DND-41 (cell line): ENCODE data around the gene TULP4.
"Not testable (repeated sequence)": the region's sequence is repeated elsewhere in the genome, so short reads cannot be mapped to it uniquely, and the experiment has no call there.

Experiments
- ATAC-seq: fragments of 200-7000 bp; cut with Tn5 transposase; 3 replicates; pipeline ENCODE4 v1.9.1; 2021; ENCODE audit warnings: low read depth; ENCODE audit not compliant: insufficient read depth
- DNase-seq: peaks from one replicate; pipeline ENCODE4 v3.0.0-alpha.2; 2020
- H2AFZ ChIP-seq: 2 replicates; pipeline ENCODE4 v1.6.0; 2012; ENCODE audit warnings: low read depth, low read length
- H3K27ac ChIP-seq: 2 replicates; pipeline ENCODE4 v1.5.1; 2012; ENCODE audit warnings: low read length, inconsistent platforms
- H3K27me3 ChIP-seq: fragments of 200-600 bp; sonication (generic); 2 replicates; pipeline ENCODE4 v1.6.0; 2012; ENCODE audit warnings: low read length, mild to moderate bottlenecking, inconsistent platforms; ENCODE audit not compliant: insufficient read depth, poor library complexity
- H3K36me3 ChIP-seq: 2 replicates; pipeline ENCODE4 v1.5.1; 2012; ENCODE audit warnings: low read length, inconsistent platforms; ENCODE audit not compliant: insufficient read depth
- H3K4me1 ChIP-seq: 2 replicates; pipeline ENCODE4 v1.5.1; 2012; ENCODE audit warnings: mild to moderate bottlenecking, low read length; ENCODE audit not compliant: insufficient read depth
- H3K4me2 ChIP-seq: 2 replicates; pipeline ENCODE4 v1.6.0; 2012; ENCODE audit warnings: mild to moderate bottlenecking, moderate library complexity, low read length, inconsistent platforms; ENCODE audit not compliant: insufficient read depth
- H3K4me3 ChIP-seq, 2 experiments: fragments of 200-600 bp in 1 of 2; shearing (Covaris generic) in 1 of 2; 2 replicates each; pipeline ENCODE4 v1.5.1; 2012 to 2016; ENCODE audit warnings: inconsistent platforms in 2 of 2, low read length in 2 of 2, mild to moderate bottlenecking in 2 of 2, low read depth in 1 of 2, moderate library complexity in 1 of 2
- H3K79me2 ChIP-seq: 2 replicates; pipeline ENCODE4 v1.6.0; 2012; ENCODE audit warnings: low read length, inconsistent platforms; ENCODE audit not compliant: insufficient read depth
- H3K9ac ChIP-seq: 2 replicates; pipeline ENCODE4 v1.6.0; 2012; ENCODE audit warnings: low read depth, mild to moderate bottlenecking, inconsistent platforms, low read length, moderate library complexity
- H3K9me3 ChIP-seq: 2 replicates; pipeline ENCODE4 v1.5.1; 2012; ENCODE audit warnings: low read length, moderate library complexity, mild to moderate bottlenecking, inconsistent platforms; ENCODE audit not compliant: insufficient read depth, severe bottlenecking
- H4K20me1 ChIP-seq: 2 replicates; pipeline ENCODE4 v1.6.0; 2012; ENCODE audit warnings: low read length; ENCODE audit not compliant: insufficient read depth

TULP4 gene

GRCh38 chr6:158296854-158297324 is 15.4 kb upstream of the TULP4 start:
- not testable (repeated sequence) for H4K20me1 ChIP-seq, H3K27me3 ChIP-seq, H3K9ac ChIP-seq, H3K4me3 ChIP-seq, H3K27ac ChIP-seq, H2AFZ ChIP-seq, H3K4me2 ChIP-seq, H3K4me1 ChIP-seq, ATAC-seq
- peaks cover 16% of the 10 kb centered on the region for H3K79me2 ChIP-seq
- DNase-seq, result peak; percentile 37
- H3K36me3 ChIP-seq, result peaks cover 44% of the 10 kb centered on the region
- peaks cover 38% of the 10 kb centered on the region for H3K9me3 ChIP-seq

GRCh38 chr6:158297657-158298056 is 14.6 kb upstream of the TULP4 start:
- peak; percentile 21 for DNase-seq
- H3K9ac ChIP-seq, H3K79me2 ChIP-seq, H3K27me3 ChIP-seq, H3K4me2 ChIP-seq, H2AFZ ChIP-seq, ATAC-seq, H3K27ac ChIP-seq, H3K4me3 ChIP-seq, H3K4me1 ChIP-seq, H4K20me1 ChIP-seq: not testable (repeated sequence)
- H3K36me3 ChIP-seq, result peaks cover 43% of the 10 kb centered on the region
- peaks cover 38% of the 10 kb centered on the region for H3K9me3 ChIP-seq

GRCh38 chr6:158300306-158301143 is 11.7 kb upstream of the TULP4 start:
- not testable (repeated sequence) for H3K4me1 ChIP-seq, DNase-seq, H3K27ac ChIP-seq, H3K9ac ChIP-seq, H4K20me1 ChIP-seq, H2AFZ ChIP-seq, H3K79me2 ChIP-seq, H3K4me2 ChIP-seq, H3K4me3 ChIP-seq, ATAC-seq, H3K27me3 ChIP-seq
- Histone ChIP-seq H3K36me3 (peaks cover 26% of the 10 kb centered on the region; the same call in 1 of the 2 replicates), H3K9me3 (peaks cover 21% of the 10 kb centered on the region)

- Histone ChIP-seq H3K9me3 (peaks cover 12% of the 10 kb centered on the region), H3K36me3 (peaks cover 20% of the 10 kb centered on the region; the same call in 1 of the 2 replicates)
- not testable (repeated sequence) for H2AFZ ChIP-seq, DNase-seq, H3K4me1 ChIP-seq, H3K79me2 ChIP-seq, H4K20me1 ChIP-seq, ATAC-seq, H3K9ac ChIP-seq, H3K27me3 ChIP-seq, H3K4me2 ChIP-seq, H3K4me3 ChIP-seq, H3K27ac ChIP-seq
These were observed 10.7 kb upstream of the TULP4 start for GRCh38 chr6:158301561-158301960.

GRCh38 chr6:158302195-158302796 is 10.0 kb upstream of the TULP4 start:
- H3K4me2 ChIP-seq, H4K20me1 ChIP-seq, H3K27me3 ChIP-seq, ATAC-seq, H3K4me3 ChIP-seq, H3K9me3 ChIP-seq, DNase-seq, H3K4me1 ChIP-seq, H2AFZ ChIP-seq, H3K27ac ChIP-seq, H3K79me2 ChIP-seq, H3K9ac ChIP-seq: not testable (repeated sequence)
- H3K36me3 ChIP-seq, result peaks cover 17% of the 10 kb centered on the region; the same call in 1 of the 2 replicates
